ENCODE data around the gene CALY.

The CALY gene

GRCh38 chr10:133336577-133337369 is at the start of gene CALY:
Gene CALY, minus strand, starts transcription at chr10:133336896. Its CDS starts 7,907 bp downstream, at chr10:133328989.
- peak; percentile 65 for DNase-seq
- Histone ChIP-seq H3K27me3 (ENCODE audit: insufficient read depth, low read depth, severe bottlenecking) (peaks cover 43% of the 10 kb centered on the region), H3K4me3 (ENCODE audit: low read depth, low read length) (peak within 1 kb of the TSS; percentile 38), H3K27ac (no peak within 1 kb of the TSS), H3K9me3 (ENCODE audit: severe bottlenecking) (peaks cover 10% of the 10 kb centered on the region), H3K36me3 (no peaks in the 10 kb centered on the region)
- no peak for TF ChIP-seq CTCF (IDR thresholded peaks at IDR 0.05; ENCODE audit: low read depth, low read length)

GRCh38 chr10:133385214-133385613 is 48.5 kb upstream of the CALY start:
- H3K27me3 ChIP-seq (ENCODE audit: insufficient read depth, low read depth, severe bottlenecking) = no peaks in the 10 kb centered on the region
- no peak for DNase-seq
- no peaks in the 10 kb centered on the region for H3K9me3 ChIP-seq (ENCODE audit: severe bottlenecking)
- H3K27ac ChIP-seq = peak overlapping the region; percentile 59
- no peak overlapping the region for H3K4me3 ChIP-seq (ENCODE audit: low read depth, low read length)
- H3K36me3 ChIP-seq = no peaks in the 10 kb centered on the region
- TF ChIP-seq CTCF (IDR thresholded peaks at IDR 0.05; ENCODE audit: low read depth, low read length) = no peak

- DNase-seq = no peak
- Histone ChIP-seq H3K9me3 (ENCODE audit: severe bottlenecking) (no peaks in the 10 kb centered on the region), H3K36me3 (no peaks in the 10 kb centered on the region), H3K27ac (peak overlapping the region; percentile 59), H3K4me3 (ENCODE audit: low read depth, low read length) (no peak overlapping the region), H3K27me3 (ENCODE audit: insufficient read depth, low read depth, severe bottlenecking) (no peaks in the 10 kb centered on the region)
- no peak for TF ChIP-seq CTCF (IDR thresholded peaks at IDR 0.05; ENCODE audit: low read depth, low read length)
Measured at GRCh38 chr10:133384071-133384470, 47.4 kb upstream of the CALY start.

- H3K27ac ChIP-seq = no peak overlapping the region
- H3K4me3 ChIP-seq (ENCODE audit: low read depth, low read length) = no peak overlapping the region
- H3K36me3 ChIP-seq = no peaks in the 10 kb centered on the region
- no peaks in the 10 kb centered on the region for H3K27me3 ChIP-seq (ENCODE audit: insufficient read depth, low read depth, severe bottlenecking)
- no peaks in the 10 kb centered on the region for H3K9me3 ChIP-seq (ENCODE audit: severe bottlenecking)
- DNase-seq = no peak
- TF ChIP-seq CTCF (IDR thresholded peaks at IDR 0.05; ENCODE audit: low read depth, low read length) = no peak
Measured at GRCh38 chr10:133383551-133383950, 46.9 kb upstream of the CALY start.

- no peaks in the 10 kb centered on the region for H3K9me3 ChIP-seq (ENCODE audit: severe bottlenecking)
- H3K4me3 ChIP-seq (ENCODE audit: low read depth, low read length) = no peak overlapping the region
- no peak for DNase-seq
- H3K36me3 ChIP-seq = no peaks in the 10 kb centered on the region
- no peaks in the 10 kb centered on the region for H3K27me3 ChIP-seq (ENCODE audit: insufficient read depth, low read depth, severe bottlenecking)
- TF ChIP-seq CTCF (IDR thresholded peaks at IDR 0.05; ENCODE audit: low read depth, low read length) = no peak
- H3K27ac ChIP-seq = no peak overlapping the region
Measured at GRCh38 chr10:133381036-133381435, 44.3 kb upstream of the CALY start.

All from WERI-Rb-1 (cell line).